GM18909 (cell line): ENCODE results near the gene DOCK3.
"Not testable (repeated sequence)": the region's sequence is repeated elsewhere in the genome, so short reads cannot be mapped to it uniquely, and the experiment has no call there.

Source experiments
- ATAC-seq: cut with Tn5 transposase; IDR thresholded peaks from one replicate; pipeline ENCODE4 v1.9.1; 2021; ENCODE audit warnings: mild to moderate bottlenecking; ENCODE audit not compliant: unreplicated experiment, poor library complexity

DOCK3 gene

DNA sequence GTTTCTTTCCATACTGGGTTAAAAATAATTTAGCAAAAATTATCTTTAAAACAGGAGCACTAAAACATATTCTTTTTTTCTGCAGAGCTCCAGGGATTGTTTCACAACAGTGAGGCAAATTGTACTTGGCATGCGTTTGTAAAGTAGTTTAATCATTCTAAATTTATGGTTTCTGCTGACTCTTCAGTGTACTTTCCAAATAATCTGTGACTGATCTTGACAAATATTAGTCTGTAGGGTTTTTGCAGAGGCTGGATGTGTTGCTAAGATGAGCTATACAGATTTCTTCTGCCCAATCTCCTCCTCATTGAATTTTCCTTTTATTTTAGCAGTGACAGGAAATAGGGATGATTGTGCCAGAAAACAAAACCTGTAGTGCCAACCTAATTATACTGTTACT is 382.4 kb downstream of the DOCK3 start:
- ATAC-seq = no peak

DNA sequence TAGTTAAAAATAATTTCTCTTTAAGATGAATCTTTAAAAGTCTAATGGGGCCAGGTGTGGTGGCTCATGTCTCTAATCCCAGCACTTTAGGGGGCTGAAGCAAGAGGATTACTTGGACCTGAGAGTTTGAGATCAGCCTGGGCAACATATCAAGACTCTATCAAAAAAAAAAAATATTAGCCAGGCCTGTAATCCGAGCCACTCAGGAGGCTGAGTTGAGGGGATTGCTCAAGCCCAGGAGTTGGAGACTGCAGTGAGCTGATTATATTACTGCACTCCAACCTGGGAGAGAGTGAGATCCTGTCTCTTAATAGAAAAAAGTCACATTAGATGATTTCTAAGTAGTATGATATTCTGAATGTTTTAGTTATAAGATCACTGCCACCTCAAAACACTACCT is 388.3 kb downstream of the DOCK3 start:
- no peak for ATAC-seq

DNA sequence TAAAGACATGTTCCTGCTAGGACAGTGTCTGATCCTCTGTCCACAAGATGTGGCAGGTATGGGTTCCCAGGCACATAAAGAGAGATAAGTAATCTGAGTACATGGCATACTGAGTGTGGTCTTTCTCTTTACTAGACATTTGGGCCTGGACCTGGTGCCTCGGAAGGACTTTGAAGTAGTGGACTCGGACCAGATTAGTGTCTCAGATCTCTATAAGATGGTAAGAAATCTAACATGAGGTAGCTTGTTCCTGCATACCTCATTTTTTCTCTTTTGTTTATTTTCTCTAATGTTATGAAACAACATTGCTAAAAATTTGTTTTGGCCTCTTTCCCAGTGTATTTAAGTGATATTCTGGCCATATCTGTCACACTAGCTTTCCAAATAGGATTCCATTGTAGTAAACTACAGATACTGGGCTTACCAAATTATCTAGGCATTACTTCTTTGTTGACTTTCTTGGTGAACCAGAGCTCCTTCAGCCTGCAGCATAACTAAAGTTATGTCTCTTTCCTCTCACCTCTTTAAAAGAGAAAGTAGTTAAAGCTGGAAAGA is 400.6 kb downstream of the DOCK3 start:
- no peak for ATAC-seq

DNA sequence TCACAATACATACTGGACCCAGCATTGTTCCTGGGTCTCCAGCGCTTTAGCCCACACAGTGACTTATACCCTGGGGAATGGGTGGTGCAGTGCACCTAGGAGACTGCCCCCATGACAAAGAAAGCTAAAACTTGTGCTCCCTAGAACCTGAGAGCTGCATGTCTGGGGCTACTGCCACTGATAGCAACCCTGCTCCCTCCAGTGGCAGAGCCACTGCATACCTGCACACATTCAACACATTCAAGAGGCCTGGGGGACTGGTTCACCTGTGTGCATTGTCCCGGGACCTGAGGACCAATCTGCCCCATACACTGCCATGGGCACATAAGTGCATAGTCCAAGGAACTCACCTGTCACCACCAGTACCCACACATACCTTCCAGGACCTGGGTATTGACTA is 407.6 kb downstream of the DOCK3 start:
- no peak for ATAC-seq

DNA sequence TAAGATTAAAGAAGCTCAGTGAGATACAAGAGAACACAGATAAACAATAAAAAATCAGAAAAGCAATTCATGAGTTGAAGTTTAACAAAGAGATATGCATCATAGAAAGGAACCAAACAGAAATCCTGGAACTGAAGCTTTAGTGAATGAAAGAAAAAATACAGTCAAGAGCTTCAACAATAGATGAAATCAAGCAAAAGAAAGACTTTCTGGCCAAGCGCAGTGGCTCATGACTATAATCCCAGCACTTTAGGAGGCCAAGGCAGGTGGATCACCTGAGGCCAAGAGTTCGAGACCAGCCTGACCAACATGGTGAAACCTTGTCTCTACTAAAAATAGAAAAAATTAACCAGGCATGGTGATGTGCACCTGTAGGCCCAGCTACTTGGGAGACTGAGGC is 408.8 kb downstream of the DOCK3 start:
- ATAC-seq = no peak

DNA sequence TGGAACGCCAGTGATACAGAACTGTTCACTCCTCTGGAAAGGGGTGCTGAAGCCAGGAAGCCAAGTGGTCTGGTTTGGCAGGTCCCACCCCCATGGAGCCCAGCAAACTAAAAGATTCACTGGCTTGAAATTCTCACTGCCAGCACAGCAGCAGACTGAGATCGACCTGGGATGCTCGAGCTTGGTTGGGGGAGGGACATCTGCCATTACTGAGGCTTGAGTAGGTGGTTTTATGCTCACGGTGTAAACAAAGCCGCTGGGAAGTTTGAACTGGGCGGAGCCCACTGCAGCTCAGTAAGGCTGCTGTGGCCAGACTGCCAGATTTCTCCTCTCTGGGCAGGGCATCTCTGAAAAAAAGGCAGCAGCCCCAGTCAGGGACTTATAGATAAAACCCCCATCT is 417.4 kb downstream of the DOCK3 start:
- not testable (repeated sequence) for ATAC-seq

DNA sequence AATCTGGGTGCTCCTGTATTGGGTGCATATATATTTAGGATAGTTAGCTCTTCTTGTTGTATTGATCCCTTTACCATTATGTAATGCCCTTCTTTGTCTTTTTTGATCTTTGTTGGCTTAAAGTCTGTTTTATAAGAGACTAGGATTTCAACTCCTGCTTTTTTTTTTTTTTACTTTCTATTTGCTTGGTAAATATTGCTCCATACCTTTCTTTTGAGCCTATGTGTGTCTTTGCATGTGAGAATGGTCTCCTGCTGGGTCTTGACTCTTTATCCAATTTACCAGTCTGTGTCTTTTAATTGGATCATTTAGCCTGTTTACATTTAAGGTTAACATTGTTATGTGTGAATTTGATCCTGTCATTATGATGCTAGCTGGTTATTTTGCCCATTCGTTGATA is 420.1 kb downstream of the DOCK3 start:
- not testable (repeated sequence) for ATAC-seq

DNA sequence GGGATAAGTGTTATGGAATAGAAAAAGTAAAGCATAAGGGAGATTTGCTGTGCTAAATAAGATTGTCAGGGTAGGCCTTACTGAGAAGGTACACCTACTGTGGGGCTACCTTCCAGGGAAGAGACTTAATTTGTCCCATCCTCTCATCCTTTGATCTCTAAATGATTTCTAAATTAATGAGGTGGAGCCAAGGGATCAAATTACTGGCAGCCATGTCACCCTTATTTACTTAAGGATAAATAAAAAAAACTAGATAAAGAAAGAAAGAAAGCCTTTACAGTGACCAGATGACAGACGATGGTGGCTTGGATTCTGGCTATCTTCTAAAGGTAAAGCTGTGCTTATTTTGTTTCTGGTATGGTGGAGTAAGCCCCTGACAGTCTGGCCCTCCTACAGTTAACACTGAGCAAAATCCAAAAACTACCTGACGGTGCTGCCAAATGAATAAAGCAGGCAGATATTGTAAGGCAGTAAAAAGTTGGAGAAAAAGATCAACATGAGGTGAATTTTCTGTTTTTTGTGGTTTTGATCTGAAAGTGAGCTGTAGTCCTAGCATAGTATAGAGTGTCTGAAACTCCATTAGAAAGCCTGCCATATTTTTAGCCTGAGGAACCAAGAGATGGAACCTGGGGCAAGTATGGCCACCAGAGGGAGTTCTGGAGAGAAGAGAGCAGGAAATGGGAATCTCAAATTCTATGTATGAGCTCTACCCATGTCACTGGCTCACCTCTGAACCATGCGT is 425.2 kb downstream of the DOCK3 start:
- ATAC-seq = no peak

DNA sequence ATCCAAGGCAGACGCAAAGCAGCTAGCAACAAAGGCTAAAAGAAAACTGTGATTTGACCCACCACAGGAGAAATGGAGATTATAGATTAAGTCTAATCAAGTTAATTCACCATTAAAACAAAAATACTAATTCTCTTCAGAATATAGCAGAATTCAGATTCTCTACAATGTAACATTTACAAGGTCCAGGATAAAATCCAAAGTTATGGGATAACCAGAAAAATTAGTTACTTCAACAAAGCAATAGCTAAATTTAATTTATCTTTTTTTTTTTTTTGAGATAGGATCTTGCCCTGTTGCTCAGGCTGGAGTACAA is 425.8 kb downstream of the DOCK3 start:
- no peak for ATAC-seq

DNA sequence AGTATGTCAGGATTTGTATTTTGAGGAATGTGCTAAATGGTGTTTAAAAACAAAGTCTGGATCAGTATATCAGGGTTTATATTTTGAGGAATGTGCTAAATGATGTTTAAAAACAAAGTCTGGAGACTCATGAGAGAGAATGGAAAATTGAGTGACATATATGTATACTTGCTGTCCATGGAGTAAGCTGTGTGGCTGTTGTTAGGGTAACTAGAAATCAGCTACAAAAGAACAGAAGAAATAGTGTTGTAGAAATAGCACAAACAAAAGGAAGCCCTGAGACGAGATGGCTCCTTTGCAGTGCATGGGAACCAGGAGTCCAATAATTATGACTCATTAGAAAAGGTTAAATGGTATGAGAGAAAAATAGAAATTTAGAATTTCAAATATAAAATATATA is 427.7 kb downstream of the DOCK3 start:
- no peak for ATAC-seq

DNA sequence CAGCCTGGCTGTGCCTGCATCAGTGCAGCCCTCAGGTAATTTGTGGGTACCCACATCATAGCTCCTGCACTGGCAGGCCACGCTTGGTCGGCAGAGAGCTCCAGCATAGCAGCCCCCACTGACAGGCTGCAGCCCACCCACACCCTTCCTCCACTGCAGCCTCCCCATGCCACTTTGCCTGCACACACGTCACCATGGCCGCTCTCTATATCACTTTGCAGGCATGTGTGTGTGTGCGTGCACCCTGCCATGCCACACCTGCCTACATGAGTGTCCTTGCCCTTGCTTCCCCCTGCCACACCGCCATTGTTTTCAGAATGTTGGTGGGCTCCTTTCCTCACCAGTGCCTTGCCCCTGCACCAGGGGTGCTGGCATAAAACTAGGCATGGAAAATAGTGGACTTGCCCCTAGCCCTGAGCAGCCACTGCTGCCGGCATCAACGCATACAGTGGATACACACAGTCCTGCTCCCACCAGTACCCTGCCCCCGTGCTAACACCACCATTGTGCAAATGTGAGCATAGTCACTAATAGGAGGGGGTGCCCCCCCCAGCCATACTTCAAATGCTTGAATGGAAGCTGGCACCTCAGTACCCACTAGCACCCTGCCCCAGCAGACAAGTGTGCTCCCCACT is 431.6 kb downstream of the DOCK3 start:
- no peak for ATAC-seq

DNA sequence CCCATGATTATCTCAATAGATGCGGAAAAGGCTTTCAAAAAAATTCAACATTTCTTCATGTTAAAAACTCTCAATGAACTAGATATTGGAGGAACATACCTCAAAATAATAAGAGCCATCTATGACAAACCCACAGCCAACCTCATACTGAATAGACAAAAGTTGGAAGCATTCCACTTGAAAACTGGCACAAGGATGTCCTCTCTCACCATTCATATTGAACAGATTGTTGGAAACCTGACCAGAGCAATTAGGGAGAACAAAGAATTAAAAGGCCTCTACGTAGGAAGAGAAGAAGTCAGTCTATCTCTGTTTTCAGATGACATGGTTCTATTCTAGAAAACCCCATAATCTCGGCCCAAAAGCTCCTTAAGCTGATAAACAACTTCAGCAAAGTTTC is 435.9 kb downstream of the DOCK3 start:
- ATAC-seq = no peak

DNA sequence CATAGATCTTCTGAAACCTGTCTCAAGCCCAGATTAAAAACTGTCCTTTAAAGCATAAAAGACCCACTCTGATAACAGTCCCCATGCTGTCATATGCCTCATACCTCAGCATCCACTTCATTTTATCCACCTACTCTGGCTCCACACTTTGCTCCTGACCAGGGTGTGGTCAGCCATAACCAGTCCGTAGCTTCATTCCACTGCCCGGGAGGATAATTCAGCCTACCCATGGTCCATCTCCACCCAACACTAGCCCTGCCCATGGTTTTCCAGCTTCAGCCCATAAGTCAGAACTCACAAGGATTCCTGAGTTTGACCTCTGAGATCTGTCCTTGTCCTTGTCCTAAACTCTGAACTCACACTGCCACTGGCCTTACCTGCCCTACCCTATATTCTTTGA is 448.2 kb downstream of the DOCK3 start:
- no peak for ATAC-seq

DNA sequence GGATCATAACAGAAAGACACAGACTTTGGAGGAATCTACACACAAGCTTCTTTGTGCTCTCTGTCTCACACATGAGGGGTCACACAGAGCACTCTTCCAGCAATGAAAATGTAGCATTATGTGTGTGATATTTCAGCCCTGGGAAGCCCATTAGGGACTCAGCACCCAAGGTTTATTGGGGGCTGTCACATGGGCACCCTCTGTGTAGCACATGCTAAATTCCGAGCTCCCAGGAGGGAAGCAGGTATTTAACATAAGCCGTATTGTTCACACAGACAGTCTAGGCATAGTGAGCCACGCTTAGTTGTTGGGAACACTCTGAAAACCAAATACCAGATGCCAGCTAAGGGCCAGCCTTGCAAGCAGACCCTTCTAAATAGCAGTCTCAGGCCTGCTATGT is 448.8 kb downstream of the DOCK3 start:
- no peak for ATAC-seq

DNA sequence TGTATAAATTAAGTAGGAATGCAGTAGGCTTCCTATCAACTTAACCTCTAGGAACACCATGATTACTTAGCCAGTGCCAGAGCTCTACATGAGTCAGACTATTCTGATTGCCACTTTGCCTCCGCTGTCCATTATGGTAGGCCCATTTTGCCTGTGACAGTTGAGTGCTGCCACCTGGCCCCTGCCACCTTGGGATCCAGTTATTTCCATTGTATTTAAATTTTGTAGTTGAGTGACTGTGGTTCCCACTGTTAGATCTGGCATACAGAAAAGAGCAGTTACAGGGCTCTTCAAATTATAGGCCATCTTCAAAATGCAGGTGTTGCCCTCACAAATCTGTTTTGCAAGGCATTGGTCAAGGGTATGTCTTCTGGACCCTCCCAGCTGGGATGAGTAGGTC is 456.9 kb downstream of the DOCK3 start:
- ATAC-seq = not testable (repeated sequence)

DNA sequence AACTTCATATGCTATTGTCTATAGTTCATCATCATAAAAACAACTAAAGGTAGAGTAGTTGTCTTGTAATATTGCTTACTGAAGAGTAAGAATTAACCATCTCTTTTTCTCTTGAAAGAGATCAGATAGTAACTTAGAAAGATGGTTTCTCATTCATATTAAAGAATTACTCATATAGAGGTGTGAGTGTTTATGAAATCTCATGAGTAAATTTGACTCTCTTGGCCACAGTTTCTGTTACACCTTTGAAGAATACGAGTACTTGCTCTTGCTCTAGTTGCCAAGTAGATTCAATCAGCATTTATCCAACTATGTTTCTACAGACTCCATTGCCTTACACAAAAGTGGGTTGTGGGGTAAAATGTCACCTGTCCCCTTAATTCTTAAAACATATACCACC is 463.0 kb downstream of the DOCK3 start:
- no peak for ATAC-seq

DNA sequence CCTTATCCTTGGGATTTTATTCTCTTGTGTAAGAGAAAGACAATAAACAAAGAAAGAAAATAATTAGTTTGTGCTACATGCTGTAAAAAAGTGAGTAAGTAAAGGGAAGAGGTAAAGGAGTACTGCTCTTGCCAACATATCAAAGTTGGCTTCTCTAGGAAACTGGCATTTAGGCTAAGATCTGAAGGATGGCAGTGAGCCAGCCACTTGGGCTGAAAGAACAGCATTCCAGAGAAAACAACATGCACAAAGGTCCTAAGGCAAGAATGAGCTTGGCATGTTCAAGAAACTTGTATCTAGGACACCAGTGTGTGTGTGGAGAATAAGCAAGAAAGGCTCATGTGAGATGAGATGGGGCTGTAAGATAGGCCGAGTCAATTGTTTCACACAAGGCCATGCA is 464.9 kb downstream of the DOCK3 start:
- no peak for ATAC-seq

DNA sequence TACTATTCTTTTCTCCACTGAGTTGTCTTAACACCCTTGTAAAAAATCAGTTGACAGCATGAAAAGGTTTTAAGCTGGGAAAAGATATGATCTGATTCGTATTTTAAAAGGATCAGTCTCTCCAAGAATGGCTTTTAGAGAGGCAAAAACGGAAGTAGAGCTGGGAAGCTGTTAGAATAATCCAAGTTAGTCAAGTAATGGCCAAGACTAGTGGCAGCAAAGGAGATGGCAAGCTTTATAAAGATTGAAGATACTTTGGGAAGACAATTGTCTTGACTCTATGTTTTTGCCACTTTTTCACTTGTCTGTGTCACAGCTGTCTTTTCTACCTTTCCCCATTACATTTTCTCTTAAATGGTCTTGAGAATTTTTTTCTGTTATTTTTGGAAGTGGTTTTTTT is 466.8 kb downstream of the DOCK3 start:
- no peak for ATAC-seq

DNA sequence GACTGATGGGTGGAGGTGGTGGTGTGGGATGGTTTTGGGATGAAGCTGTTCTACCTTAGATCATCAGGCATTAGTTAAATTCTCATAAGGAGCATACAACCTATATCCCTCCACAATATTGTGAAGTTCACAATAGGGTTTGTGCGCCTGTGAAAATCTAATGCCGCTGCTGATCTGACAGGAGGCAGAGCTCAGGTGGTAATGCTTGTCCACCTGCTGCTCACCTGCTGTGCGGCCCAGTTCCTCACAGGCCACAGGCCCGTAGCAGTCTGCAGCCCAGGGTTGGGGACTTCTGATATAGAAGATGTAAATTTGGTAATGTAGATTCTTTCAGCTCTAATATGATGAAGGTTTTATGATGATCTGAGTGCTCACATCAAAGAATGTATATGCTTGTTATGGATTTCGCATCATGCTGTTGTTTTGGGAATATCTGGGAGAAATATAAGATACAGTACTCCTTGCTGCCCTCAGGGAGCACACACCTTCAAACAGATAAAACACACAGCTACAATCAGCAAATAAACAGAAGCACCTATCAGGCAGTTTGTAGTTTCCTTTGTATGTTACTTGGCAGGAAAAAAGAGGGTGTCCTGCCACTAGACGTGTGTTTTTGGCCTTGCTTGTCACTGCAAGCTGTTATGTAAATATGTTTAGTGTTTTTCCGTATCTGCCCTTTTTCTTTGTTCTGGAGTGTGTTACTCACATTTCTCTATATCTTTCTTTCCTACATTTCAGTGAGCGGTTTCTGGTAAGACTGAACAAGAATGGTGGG is 471.3 kb downstream of the DOCK3 start:
- no peak for ATAC-seq

DNA sequence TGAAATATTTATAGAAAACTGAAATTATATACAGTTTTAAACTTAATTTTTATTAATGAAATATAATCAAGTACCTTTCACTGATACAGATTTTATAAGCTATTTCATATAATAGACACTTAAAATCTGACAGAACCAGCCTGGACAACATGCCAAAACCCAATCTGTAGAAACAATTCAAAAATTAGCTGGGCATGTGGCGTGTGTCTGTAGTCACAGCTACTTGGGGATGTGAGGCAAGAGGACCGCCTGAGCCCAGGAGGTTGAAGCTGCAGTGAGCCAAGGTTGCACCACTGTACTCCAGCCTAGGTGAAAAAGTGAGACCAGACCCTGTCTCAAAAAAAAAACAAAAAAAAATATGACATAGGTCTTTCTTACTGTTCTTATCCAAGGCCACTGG is 472.1 kb downstream of the DOCK3 start:
- ATAC-seq = no peak

DNA sequence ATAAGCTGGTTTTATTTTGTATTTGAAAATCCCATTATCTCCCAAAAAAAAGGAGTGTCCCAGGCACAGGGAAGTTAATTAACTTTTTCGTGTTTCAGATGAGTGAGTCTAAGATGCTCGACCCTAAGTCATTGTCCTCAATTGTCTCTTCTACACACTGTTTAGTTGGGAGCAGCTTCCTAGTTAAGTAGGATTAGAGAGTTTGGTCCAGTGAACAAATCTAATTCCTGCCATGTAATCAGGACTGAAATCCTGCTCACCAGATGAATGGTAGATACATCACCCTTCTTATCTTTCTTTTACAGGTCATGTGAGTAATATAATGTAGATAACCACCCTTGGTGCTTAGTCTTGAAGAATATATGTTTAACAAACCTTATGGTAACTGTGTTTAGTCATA is 481.4 kb downstream of the DOCK3 start:
- no peak for ATAC-seq
